Panc1 (cell line): ENCODE data around the gene TEX22.

Source experiments
- POLR2AphosphoS5 ChIP-seq: IDR thresholded peaks from 2 replicates; pipeline ENCODE4 v1.6.1; 2012; ENCODE audit warnings: mild to moderate bottlenecking, low read depth, low read length, moderate library complexity
- SIN3A ChIP-seq: IDR thresholded peaks from 2 replicates; pipeline ENCODE4 v1.6.1; 2012; ENCODE audit warnings: low read depth, mild to moderate bottlenecking, low read length, moderate library complexity, borderline replicate concordance; ENCODE audit not compliant: insufficient read depth
- TF ChIP-seq, protein P1 (sequence below): fragments of 450-650 bp; IDR thresholded peaks from 2 replicates; pipeline ENCODE4 v1.5.1; 2017; ENCODE audit warnings: mild to moderate bottlenecking

DNA sequence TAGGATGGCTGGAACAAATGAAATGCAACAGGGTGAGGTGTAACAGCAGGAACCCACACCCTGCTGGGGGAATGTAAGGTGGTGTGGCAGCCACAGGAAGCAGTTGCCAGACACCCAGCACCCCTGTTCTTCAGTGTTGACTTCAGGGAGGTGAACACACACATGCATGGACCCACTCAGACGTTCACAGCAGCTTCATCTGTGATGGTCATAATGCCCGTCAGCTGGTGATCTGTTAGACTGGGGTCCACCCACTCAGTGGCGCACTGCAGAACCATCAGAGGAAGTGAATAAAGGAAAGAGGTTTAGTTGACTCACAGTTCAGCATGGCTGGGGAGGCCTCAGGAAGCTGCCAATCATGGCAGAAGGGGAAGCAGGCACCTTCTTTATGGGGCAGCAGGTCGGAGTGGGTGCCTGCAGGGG is 22.7 kb upstream of the TEX22 start:
- TF ChIP-seq, protein P1, sequence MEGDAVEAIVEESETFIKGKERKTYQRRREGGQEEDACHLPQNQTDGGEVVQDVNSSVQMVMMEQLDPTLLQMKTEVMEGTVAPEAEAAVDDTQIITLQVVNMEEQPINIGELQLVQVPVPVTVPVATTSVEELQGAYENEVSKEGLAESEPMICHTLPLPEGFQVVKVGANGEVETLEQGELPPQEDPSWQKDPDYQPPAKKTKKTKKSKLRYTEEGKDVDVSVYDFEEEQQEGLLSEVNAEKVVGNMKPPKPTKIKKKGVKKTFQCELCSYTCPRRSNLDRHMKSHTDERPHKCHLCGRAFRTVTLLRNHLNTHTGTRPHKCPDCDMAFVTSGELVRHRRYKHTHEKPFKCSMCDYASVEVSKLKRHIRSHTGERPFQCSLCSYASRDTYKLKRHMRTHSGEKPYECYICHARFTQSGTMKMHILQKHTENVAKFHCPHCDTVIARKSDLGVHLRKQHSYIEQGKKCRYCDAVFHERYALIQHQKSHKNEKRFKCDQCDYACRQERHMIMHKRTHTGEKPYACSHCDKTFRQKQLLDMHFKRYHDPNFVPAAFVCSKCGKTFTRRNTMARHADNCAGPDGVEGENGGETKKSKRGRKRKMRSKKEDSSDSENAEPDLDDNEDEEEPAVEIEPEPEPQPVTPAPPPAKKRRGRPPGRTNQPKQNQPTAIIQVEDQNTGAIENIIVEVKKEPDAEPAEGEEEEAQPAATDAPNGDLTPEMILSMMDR: no peak
- TF ChIP-seq SIN3A (no peak), POLR2AphosphoS5 (no peak)
